Activated T-helper 17 cell treated with anti-CD3 and anti-CD28 coated beads, Interleukin-2, amount 50 U/mL, for 72 hours (primary cell): ENCODE measurements around the gene CCR7. TPM values are rescaled to one million over a fixed set of nuclear protein-coding genes. Genes with fewer than 3 reads are reported as not detected.
A peak's percentile ranks its signal among the peaks of the same experiment; 100 is the strongest.

Experiments
- ATAC-seq: fragments of 150-1000 bp; cut with Tn5 transposase; replicated peaks from 2 replicates; pipeline ENCODE4 v1.10.0; 2021; ENCODE audit warnings: mild to moderate bottlenecking, moderate library complexity
- H3K27ac Mint-ChIP-seq: one replicate; pipeline ENCODE4 v1.8.0; 2022; ENCODE audit warnings: mixed read lengths
- H3K27me3 Mint-ChIP-seq: one replicate; pipeline ENCODE4 v1.8.0; 2022; ENCODE audit warnings: mixed read lengths
- H3K36me3 Mint-ChIP-seq: one replicate; pipeline ENCODE4 v1.8.0; 2022; ENCODE audit warnings: low read depth, mild to moderate bottlenecking, mixed read lengths
- H3K4me1 Mint-ChIP-seq: one replicate; pipeline ENCODE4 v1.8.0; 2022; ENCODE audit warnings: mixed read lengths
- H3K4me3 Mint-ChIP-seq: one replicate; pipeline ENCODE4 v1.8.0; 2022; ENCODE audit warnings: mild to moderate bottlenecking, mixed read lengths
- H3K9me3 Mint-ChIP-seq: one replicate; pipeline ENCODE4 v1.8.0; 2022; ENCODE audit warnings: mixed read lengths
- total RNA-seq, 2 donors: library from RNA; stranded (reverse); gene quantifications; one replicate each; pipeline ENCODE4 v1.2.3, GENCODE V29; 2022

The CCR7 gene
- total RNA-seq, 2 donors from 2014 or later, result 140 to 304 TPM

DNA sequence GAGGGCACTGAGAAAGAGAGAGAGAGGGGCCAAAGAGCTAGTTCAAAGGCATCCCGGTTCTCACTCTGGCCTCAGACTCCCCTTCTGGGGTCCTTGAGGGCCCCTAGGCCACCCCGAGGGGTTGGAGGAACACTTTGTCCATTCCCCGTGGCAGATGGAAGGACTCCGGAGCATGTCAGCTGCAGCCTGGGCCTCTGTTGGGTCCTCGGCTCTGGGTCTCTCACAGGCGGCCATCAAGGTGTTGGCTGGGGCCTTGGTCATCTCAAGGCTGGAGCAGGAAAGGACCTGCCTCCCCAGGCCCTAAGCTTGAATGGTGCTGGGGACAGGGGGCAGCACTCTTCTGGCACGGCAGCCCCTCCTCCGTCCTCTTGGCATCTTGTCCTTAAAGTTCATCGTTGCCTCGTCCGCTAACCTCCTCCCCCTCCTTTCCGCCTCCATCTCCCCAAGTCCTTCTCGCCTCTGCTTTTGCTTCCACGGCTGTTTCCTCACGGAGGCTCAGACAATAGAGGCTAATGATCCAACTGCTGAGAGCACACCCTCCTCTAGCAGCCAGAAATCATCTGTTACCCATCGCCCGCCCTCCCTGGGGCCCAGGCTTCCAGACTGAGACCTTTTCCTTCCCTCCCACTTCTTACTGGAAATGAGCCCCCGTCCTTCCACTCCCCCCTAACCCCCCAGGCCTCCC, 23.3 kb downstream of the CCR7 start:
- Mint-ChIP-seq H3K4me3 (peak overlapping the region; percentile 94), H3K36me3 (peaks cover 21% of the 10 kb centered on the region), H3K27ac (peak overlapping the region; percentile 100), H3K4me1 (peaks cover 61% of the 10 kb centered on the region), H3K9me3 (no peaks in the 10 kb centered on the region), H3K27me3 (no peaks in the 10 kb centered on the region)
- ATAC-seq, result no peak

DNA sequence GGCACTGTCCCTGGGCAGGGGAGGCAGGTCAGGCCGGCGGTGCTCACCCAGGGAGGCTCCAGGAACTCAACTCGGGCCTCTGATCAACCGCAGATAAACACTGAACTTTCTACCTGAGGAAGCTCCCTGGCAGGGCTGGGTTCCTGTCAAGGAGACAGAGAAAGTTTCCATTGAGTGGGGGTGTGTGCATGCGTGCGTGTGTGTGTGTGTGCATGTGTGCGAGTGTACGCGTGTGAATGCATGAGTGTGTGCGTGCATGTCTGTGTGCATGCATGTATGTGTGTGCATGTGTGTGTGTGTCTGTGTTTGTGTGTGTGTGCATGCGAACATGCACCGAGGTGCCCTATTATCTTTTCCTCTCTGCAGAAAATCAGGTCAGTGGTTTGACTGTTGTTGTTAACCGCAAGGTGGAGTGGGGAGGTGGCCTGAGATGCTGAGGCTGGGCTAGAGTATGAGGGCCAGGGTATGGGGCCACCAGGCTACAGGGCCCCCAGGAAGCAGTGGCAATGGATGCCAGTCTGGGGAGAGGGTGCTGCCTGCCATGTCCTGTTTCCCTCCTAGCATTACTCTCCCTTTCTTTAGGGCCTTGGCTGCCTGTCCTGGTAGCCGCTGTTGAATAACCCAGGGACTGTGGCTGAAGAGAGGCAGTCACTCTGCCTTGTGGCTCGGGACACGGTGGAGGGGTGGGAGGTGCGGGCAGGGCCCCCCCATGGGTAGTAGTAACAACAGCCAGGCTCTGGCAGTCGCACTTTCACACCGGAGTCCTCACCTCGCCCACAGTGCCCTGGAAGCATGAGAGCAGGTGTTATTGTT, 24.0 kb downstream of the CCR7 start:
- H3K36me3 Mint-ChIP-seq, result peaks cover 21% of the 10 kb centered on the region
- ATAC-seq, result peak; percentile 53
- H3K9me3 Mint-ChIP-seq, result no peaks in the 10 kb centered on the region
- H3K27me3 Mint-ChIP-seq, result no peaks in the 10 kb centered on the region
- peak overlapping the region; percentile 94 for H3K4me3 Mint-ChIP-seq
- H3K4me1 Mint-ChIP-seq, result peaks cover 57% of the 10 kb centered on the region
- H3K27ac Mint-ChIP-seq, result peak overlapping the region; percentile 100

DNA sequence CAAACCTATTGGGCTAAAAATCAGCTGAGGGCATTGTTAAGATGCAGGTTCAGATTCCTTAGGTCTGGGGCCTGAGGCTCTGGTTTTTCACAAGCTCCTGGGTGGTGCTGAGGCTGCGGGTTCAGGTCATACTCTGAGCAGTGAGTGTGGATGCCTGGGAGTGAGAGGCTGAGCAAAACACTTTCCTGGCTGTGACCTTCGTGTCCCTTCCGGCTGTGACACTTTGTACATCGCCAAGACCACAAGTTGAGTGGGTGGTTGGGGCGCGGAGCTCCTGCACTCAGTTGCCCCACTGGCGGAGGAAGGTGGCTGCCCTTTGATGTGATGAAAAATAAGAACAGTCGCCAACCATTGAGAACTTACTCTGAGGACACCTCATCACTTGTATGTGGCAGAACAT, 24.8 kb downstream of the CCR7 start:
- H3K36me3 Mint-ChIP-seq, result peaks cover 21% of the 10 kb centered on the region

DNA sequence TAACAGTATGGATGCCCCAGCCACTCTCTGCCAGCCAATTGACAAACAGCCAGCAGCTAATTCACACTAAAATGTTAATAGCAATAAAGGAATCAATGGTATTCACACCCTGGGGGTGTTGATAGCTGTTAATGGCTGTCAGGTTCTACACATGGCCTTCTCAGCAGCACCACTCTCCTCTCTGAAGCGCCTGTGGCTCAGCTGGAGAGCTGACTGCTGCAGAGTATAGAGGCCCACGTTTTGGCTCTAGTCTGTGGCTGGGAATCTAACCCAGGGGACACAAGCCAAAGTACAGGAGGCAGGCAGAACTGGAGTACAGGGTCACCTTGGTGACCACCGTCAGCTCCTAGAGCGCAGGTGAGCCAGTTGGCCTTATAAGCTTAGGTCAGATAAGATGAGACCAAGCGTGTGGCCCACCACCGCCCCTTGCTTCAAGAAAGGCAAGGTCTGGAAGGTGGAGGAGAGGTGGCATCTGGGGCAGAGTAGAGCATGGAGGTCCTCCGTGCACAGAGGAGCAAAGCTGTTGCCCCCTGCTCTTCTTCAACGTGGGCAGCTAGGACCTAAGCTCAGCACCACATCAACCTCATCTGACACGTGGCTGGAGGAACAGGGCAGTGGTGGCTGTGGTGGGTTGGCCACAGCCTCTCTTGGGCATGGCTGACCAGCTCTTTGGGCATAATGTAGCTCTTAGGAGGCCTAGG, 25.4 kb downstream of the CCR7 start:
- Mint-ChIP-seq H3K27me3 (no peaks in the 10 kb centered on the region), H3K27ac (peak overlapping the region; percentile 100), H3K9me3 (no peaks in the 10 kb centered on the region), H3K4me1 (peaks cover 56% of the 10 kb centered on the region), H3K4me3 (peak overlapping the region; percentile 94), H3K36me3 (peaks cover 21% of the 10 kb centered on the region)
- ATAC-seq, result no peak

More for the DNA sequence above, 24.8 kb downstream of the CCR7 start:
- Mint-ChIP-seq H3K27ac (peak overlapping the region; percentile 100), H3K27me3 (no peaks in the 10 kb centered on the region), H3K9me3 (no peaks in the 10 kb centered on the region), H3K4me3 (peak overlapping the region; percentile 94), H3K4me1 (peaks cover 56% of the 10 kb centered on the region)
- peak; percentile 62 for ATAC-seq

DNA sequence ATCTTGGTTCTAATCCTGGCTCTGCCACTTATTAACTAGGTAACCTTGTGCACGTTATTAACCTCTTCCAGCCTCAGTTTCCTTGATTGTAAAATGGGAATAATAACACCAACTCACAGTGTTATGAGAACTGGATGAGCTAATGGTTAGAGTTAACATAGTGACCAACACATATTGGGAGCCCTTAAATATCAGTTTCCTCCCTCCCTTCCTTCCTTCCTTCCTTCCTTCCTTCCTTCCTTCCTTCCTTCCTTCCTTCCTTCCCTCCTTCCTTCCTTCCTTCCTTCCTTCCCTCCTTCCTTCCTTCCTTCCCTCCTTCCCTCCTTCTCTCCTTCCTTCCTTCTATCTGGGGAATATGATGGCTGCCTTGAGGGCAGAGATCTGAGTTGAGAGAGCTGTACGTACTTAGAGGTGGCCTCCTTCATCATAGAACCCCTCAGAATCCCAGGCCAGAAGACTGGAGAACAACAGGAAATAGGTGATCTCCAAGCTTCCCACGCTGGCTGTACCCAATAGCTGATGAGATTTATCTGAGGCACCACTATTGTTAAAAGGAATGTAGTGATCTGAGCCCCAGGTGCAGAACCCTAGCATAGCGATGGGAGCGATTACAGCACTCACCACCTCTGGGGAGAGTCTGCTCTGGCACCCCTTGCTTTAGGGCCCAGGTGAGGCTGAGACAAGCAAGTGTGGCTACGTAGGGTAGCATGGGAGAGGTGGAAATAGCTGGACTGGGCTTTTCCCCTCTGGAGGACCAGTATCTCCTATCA, 26.2 kb downstream of the CCR7 start:
- no peaks in the 10 kb centered on the region for H3K9me3 Mint-ChIP-seq
- no peak for ATAC-seq

DNA sequence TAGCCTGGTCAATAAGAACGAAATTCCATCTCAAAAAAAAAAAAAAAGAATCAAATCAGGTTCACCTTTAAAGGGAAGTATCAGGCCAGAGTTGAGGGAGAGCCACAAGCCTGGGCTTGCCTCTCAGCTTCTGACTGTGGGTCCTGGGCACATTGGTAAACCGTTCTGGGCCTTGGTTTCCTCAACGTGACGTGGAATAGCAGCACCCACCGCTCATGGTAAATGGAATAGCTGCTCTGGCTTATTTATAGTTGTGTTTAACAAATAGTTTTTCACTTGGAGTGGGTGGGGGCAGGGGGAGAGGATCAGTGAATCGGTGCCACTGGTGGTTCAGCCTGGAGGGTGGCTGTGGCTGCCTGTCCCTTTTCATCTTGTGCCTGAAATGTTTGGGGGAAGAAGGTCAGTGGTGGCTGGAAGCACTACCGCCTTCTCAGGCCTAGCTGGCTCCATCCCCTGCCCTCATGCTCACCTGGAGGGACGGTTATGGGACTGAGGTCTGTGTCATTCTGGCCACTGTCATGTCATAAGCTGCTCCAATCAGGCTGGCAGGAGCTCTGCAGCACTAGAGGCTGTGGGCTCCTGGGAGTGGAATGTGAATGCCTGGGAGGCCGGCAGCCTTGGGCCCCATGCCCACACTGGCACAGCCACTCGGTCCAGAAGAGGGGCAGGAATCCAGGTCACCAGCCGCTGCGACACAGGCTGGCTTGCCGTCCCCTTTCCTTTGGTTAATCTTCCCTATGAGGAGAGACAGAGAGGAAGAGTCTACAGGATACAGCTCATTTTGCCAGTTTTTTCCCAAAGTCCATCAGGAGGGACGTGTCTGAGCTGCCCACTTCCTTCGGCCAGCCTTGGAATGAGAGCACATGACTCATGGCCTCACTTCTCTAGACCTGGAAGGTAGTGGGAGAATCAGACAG, 27.0 kb downstream of the CCR7 start:
- no peaks in the 10 kb centered on the region for H3K27me3 Mint-ChIP-seq
- ATAC-seq, result no peak
- no peaks in the 10 kb centered on the region for H3K9me3 Mint-ChIP-seq
- H3K27ac Mint-ChIP-seq, result peak overlapping the region; percentile 67
- peaks cover 64% of the 10 kb centered on the region for H3K4me1 Mint-ChIP-seq
- peaks cover 21% of the 10 kb centered on the region for H3K36me3 Mint-ChIP-seq
- H3K4me3 Mint-ChIP-seq, result peak overlapping the region; percentile 28

More for the DNA sequence above, 26.2 kb downstream of the CCR7 start:
- Mint-ChIP-seq H3K27me3 (no peaks in the 10 kb centered on the region), H3K27ac (peak overlapping the region; percentile 100), H3K36me3 (peaks cover 21% of the 10 kb centered on the region), H3K4me1 (peaks cover 57% of the 10 kb centered on the region), H3K4me3 (peak overlapping the region; percentile 94)

DNA sequence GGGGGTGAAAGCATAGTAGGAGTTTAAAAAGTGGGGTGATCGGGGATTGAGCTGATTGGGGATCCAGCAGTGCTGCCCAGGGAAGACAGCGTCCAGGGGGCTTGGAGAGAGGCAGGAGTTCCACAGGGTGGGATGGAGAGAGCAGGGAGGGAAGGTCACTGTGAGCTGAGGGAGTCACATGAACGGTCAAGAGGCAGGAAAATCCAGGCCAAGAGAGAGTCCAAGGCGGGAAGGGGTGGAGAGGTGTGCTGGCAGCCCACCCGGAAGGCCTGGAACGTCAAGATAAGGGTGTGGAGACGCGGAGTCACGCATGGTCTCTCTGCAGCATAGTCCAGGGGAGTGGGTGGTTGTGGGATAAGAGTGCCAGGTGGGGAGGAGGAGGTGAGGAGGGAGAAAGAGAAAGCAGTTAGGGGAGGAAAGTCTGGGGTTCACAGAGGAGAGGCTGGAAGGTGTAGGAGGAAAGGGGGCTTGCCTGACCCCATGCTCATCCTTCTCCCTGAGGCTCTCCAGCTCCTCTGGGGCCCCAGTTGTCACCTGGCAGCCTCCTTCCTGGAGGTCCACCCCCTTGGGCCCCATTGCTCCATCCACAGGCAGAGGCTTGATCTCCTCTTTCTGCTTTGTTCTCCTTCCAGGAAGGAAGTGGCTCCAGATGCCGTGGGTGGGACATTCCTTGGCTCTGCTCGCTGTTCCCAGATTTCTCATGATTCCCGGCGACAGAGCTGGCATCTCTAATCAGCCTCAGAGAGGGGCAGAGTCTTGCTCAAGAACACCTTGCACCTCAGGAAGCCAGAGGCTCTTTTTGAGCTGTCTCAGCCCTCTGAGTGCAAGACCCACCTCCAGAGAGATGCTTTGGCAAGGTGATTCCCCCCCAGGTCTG, 28.7 kb downstream of the CCR7 start:
- H3K27ac Mint-ChIP-seq, result peak overlapping the region; percentile 67
- no peaks in the 10 kb centered on the region for H3K27me3 Mint-ChIP-seq
- peaks cover 66% of the 10 kb centered on the region for H3K4me1 Mint-ChIP-seq
- peak overlapping the region; percentile 28 for H3K4me3 Mint-ChIP-seq
- no peaks in the 10 kb centered on the region for H3K9me3 Mint-ChIP-seq
- ATAC-seq, result no peak
- H3K36me3 Mint-ChIP-seq, result peaks cover 13% of the 10 kb centered on the region

DNA sequence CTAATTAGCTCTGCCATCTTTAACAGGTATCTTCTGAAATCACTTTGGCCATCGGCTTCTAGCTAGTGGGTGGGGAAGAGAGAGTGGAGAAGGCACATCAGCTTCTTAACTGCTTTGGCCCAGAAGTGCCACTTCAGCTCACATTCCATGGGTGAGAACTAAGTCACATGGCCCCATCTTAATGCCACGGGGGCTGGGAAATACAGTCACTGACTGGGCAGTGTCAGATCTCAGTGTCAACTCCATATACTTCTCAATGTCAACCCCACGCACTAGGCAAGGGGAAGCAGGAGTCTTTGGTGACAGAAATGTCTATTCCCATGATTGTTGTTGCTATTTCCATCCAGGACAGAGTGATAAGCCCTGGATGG, 29.4 kb downstream of the CCR7 start:
- no peak for ATAC-seq
- H3K36me3 Mint-ChIP-seq, result peaks cover 9% of the 10 kb centered on the region
- no peak overlapping the region for H3K4me3 Mint-ChIP-seq
- H3K9me3 Mint-ChIP-seq, result no peaks in the 10 kb centered on the region
- H3K4me1 Mint-ChIP-seq, result peaks cover 66% of the 10 kb centered on the region
- H3K27me3 Mint-ChIP-seq, result no peaks in the 10 kb centered on the region
- peak overlapping the region; percentile 7 for H3K27ac Mint-ChIP-seq

DNA sequence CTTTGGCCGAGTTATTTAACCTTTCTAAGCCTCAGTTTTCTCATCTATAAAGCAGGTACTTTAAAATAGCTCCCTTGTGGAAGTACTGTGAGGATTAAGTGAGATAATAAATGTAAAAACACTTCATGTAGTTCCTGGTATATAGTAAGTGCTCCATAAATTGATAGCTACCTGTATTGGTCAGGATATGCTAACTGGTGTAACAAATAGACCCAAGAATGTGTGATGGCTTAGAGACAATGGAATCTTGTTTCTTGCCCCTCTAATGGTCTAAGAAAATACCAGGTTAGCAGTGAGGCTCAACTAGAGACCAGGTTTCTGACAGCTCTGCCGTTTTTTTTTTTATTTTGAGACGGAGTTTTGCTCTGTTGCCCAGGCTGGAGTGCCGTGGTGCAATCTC, 29.8 kb downstream of the CCR7 start:
- peaks cover 8% of the 10 kb centered on the region for H3K36me3 Mint-ChIP-seq

DNA sequence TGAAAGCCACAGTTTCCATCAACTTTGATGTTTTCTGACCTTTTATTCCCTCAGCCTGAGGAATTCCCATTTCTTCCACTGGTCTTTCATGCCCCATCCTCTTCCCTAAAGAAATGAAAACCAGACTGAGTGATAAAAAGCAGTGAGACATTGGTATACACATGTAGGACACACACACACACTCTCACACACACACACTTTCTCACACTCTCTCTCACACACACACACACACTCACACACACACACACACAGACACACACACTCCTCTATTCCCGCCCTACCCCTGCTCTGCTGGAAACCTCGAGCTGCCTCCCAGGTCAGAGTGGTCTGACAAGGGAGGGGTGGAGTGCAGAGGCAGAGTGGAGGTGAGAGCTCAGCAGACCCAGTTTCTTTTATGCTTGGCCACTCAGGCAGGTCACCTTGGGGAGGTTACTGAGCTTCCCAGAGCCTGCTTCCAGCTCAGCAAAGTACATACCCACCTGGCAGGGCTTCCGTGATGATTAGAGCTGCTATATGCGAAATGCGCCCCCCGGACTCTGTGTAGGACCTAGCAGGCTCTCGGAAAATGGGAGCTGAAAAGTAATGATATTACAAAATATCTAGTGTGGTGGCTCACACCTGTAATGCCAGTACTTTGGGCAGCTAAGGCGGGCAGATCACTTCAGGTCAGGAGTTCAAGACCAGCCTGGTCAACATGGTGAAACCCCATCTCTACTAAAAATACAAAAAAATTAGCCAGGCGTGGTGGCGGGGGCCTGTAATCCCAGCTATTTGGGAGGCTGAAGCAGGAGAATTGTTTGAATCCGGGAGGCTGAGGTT, 30.7 kb downstream of the CCR7 start:
- Mint-ChIP-seq H3K4me3 (peak overlapping the region; percentile 90), H3K27me3 (no peaks in the 10 kb centered on the region), H3K36me3 (peaks cover 8% of the 10 kb centered on the region), H3K27ac (peak overlapping the region; percentile 90), H3K4me1 (peaks cover 61% of the 10 kb centered on the region), H3K9me3 (no peaks in the 10 kb centered on the region)
- no peak for ATAC-seq

More for the DNA sequence above, 29.8 kb downstream of the CCR7 start:
- H3K4me1 Mint-ChIP-seq, result peaks cover 66% of the 10 kb centered on the region
- no peaks in the 10 kb centered on the region for H3K27me3 Mint-ChIP-seq
- no peak overlapping the region for H3K4me3 Mint-ChIP-seq
- ATAC-seq, result no peak
- H3K27ac Mint-ChIP-seq, result no peak overlapping the region
- H3K9me3 Mint-ChIP-seq, result no peaks in the 10 kb centered on the region

DNA sequence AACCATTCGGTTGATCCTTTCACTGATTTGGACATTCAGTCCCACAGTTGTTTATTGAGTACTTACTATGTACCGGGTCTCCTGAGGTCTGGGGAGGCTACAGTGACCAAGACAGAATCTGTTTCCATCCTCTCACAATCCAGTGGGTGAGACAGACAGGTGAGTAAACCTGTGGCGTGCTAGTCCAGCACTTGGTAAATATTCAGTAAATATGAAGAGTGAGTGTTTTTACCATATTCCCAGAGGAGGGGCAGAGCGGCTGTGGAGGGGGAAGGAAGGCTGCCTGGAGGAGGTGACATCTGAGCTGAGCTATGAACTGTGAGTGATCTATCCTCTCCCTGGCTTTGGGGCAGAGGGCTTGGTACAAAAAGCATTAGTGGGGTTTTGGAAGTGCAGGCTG, 31.4 kb downstream of the CCR7 start:
- H3K4me1 Mint-ChIP-seq, result peaks cover 56% of the 10 kb centered on the region
- H3K36me3 Mint-ChIP-seq, result peaks cover 8% of the 10 kb centered on the region
- peak overlapping the region; percentile 90 for H3K4me3 Mint-ChIP-seq
- no peaks in the 10 kb centered on the region for H3K9me3 Mint-ChIP-seq
- no peak for ATAC-seq
- peak overlapping the region; percentile 90 for H3K27ac Mint-ChIP-seq
- no peaks in the 10 kb centered on the region for H3K27me3 Mint-ChIP-seq
